T-cell (primary cell): ENCODE data around the gene FBXL16. TPM values are rescaled to one million over a fixed set of nuclear protein-coding genes. Genes with fewer than 3 reads are reported as not detected.
A peak's percentile ranks its signal among the peaks of the same experiment; 100 is the strongest.

ENCODE experiments used
- ATAC-seq, 4 experiments: fragments of 200-7000 bp in 3 of 4; fragments of 150-1000 bp in 1 of 4; cut with Tn5 transposase; replicated peaks in 1 of 4; 1 replicate in 3 of 4; 2 replicates in 1 of 4; pipeline ENCODE4 v1.10.0; 2021; ENCODE audit warnings: moderate library complexity in 3 of 4, mild to moderate bottlenecking in 2 of 4, moderate number of reproducible peaks in 1 of 4
- CTCF ChIA-PET, 2 donors: fragments of 300-600 bp; sonication (Branson Sonifier 250); formaldehyde crosslinking; loops; one replicate each; lab custom pipeline; 2022; ENCODE audit warnings: antibody characterized with exemption in 2 of 2; lab: Charles Lee
- POLR2A ChIA-PET, 2 donors: fragments of 300-600 bp; sonication (Branson Sonifier 250); formaldehyde crosslinking; loops; one replicate each; lab custom pipeline; 2022; ENCODE audit warnings: antibody characterized with exemption in 2 of 2; lab: Charles Lee
- DNase-seq, 35 experiments: peaks; one replicate each; pipeline versions ENCODE4 v3.0.0 to v3.0.0-alpha.2; 2013 to 2023
- H3K27ac ChIP-seq: one replicate; pipeline ENCODE4 v1.5.1; 2013; ENCODE audit warnings: low read length
- H3K27me3 ChIP-seq, 2 experiments: replicated peaks in 1 of 2; 1 replicate in 1 of 2; 2 replicates in 1 of 2; pipeline versions ENCODE4 v1.6.1 to v1.7.0; 2013; ENCODE audit warnings: low read length in 1 of 2, mixed read lengths in 1 of 2; ENCODE audit not compliant: control insufficient read depth in 2 of 2, insufficient read depth in 2 of 2; ENCODE audit errors: extremely low read depth in 1 of 2
- H3K36me3 ChIP-seq, 2 donors: 1 replicate in 1 of 2; 2 replicates in 1 of 2; pipeline versions ENCODE4 v1.6.1 to v1.7.0; 2013; ENCODE audit warnings: low read length in 1 of 2; ENCODE audit not compliant: control insufficient read depth in 2 of 2, insufficient read depth in 1 of 2; ENCODE audit errors: extremely low read depth in 1 of 2
- H3K4me1 ChIP-seq, 2 experiments: 1 replicate in 1 of 2; 2 replicates in 1 of 2; pipeline versions ENCODE4 v1.6.1 to v1.7.0; 2013; ENCODE audit warnings: low read length in 2 of 2, mixed read lengths in 1 of 2; ENCODE audit not compliant: insufficient read depth in 2 of 2, control insufficient read depth in 1 of 2; ENCODE audit errors: extremely low read depth in 1 of 2
- H3K4me3 ChIP-seq, 2 donors: 1 replicate in 1 of 2; 2 replicates in 1 of 2; pipeline versions ENCODE4 v1.5.1 to v1.7.0; 2013; ENCODE audit warnings: mild to moderate bottlenecking in 2 of 2, low read length in 1 of 2, moderate library complexity in 1 of 2; ENCODE audit not compliant: control insufficient read depth in 1 of 2; ENCODE audit errors: extremely low read depth in 1 of 2
- H3K9me3 ChIP-seq: 2 replicates; pipeline ENCODE4 v1.7.0; 2013
- H3K27ac Mint-ChIP-seq, 2 donors: one replicate each; pipeline ENCODE4 v1.8.0; 2020 to 2021; ENCODE audit warnings: mild to moderate bottlenecking in 2 of 2, mixed read lengths in 2 of 2
- H3K27me3 Mint-ChIP-seq, 2 donors: one replicate each; pipeline ENCODE4 v1.8.0; 2021 to 2022; ENCODE audit warnings: mixed read lengths in 2 of 2
- H3K36me3 Mint-ChIP-seq: one replicate; pipeline ENCODE4 v1.8.0; 2021; ENCODE audit warnings: mixed read lengths
- H3K4me1 Mint-ChIP-seq, 3 donors: one replicate each; pipeline ENCODE4 v1.8.0; 2020 to 2022; ENCODE audit warnings: mixed read lengths in 3 of 3, mild to moderate bottlenecking in 1 of 3
- H3K4me3 Mint-ChIP-seq, 3 donors: one replicate each; pipeline ENCODE4 v1.8.0; 2020 to 2022; ENCODE audit warnings: mild to moderate bottlenecking in 3 of 3, mixed read lengths in 3 of 3, moderate library complexity in 3 of 3
- H3K9me3 Mint-ChIP-seq, 3 donors: one replicate each; pipeline ENCODE4 v1.8.0; 2020 to 2022; ENCODE audit warnings: mixed read lengths in 3 of 3
- WGBS: methylation state at CpG from one replicate; pipeline ENCODE4 v1.1.5; 2013; ENCODE audit warnings: missing lambda C conversion rate; ENCODE audit not compliant: insufficient coverage; 5-methylcytosine and 5-hydroxymethylcytosine counted together
- total RNA-seq, 35 experiments: library from RNA in 6 of 35; stranded (reverse) in 6 of 35; fragments of 120-200 nt in 1 of 35; gene quantifications; one replicate each; pipeline versions ENCODE4 v1.2.1 to v1.2.4 and lab custom pipeline; 2013 to 2026

Gene FBXL16
- total RNA-seq, 5 donors from 2014 or later (not counting 1 experiment from before 2014, with no cell fraction given) = 16.4 to 65.5 (median 50.2) TPM

DNA sequence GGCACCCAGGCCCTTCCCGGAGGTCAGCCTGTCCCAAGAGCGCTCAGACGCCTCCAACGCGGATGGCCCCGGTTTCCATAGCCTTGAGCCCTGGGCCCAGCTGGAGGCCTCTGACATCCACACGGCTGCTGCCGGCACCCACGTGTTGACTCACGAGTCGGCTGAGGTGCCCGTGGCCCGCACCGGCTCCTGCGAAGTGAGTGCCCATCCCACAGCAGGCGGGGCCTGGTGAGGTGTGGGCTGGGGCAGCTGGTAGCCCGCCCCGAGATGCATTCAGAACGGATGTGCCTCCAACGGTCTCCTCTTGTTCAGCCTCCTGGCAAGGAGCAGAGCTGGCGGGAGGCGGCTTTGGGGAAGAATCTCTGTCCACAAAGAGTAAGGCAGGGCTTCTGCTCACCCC, 53.8 kb downstream of the FBXL16 start:
- no peaks in the 10 kb centered on the region for H3K36me3 Mint-ChIP-seq
- ATAC-seq (no peak), DNase-seq (no peak)
- H3K27me3 ChIP-seq = no peaks in the 10 kb centered on the region
- peaks cover 0 to 7% of the 10 kb centered on the region in 2 donors for H3K36me3 ChIP-seq
- H3K27ac ChIP-seq = no peak overlapping the region
- no peak overlapping the region for H3K4me3 ChIP-seq
- peak overlapping the region in 1 of 3 donors; percentile 23 for H3K4me3 Mint-ChIP-seq
- CTCF ChIA-PET = no interaction called here
- H3K9me3 Mint-ChIP-seq = no peaks in the 10 kb centered on the region
- no peaks in the 10 kb centered on the region for H3K27me3 Mint-ChIP-seq
- WGBS = 97% methylated on average over 22 of the region's 22 CpGs
- no peaks in the 10 kb centered on the region for H3K9me3 ChIP-seq
- H3K4me1 Mint-ChIP-seq = peaks cover 0 to 14% (median 13%) of the 10 kb centered on the region in 3 donors
- no peak overlapping the region for H3K27ac Mint-ChIP-seq
- H3K4me1 ChIP-seq = peaks cover 5 to 25% of the 10 kb centered on the region in 2 experiments
- POLR2A ChIA-PET = no interaction called here

DNA sequence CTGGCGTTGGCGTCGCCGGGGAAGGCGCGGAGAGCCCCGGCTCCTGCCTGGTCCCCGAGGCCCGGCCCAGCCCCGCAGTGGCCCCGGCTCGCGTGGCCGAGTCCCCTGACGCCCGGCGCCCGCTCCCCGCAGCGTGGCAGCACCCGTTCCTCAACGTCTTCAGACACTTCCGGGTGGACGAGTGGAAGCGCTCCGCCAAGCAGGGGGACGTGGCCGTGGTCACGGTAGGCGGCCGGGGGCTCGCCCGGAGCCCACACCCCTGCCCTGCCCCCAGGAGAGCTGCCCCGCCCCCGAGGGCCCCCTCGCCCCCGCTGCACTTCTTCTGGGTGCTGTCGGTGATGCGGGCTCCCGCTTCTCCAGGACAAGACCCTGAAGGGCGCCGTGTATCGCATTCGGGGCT, 56.0 kb downstream of the FBXL16 start:
- ChIA-PET POLR2A (no interaction called here), CTCF (no interaction called here)
- Histone ChIP-seq H3K9me3 (no peaks in the 10 kb centered on the region), H3K4me1 (peaks cover 5 to 27% of the 10 kb centered on the region in 2 experiments), H3K27me3 (no peaks in the 10 kb centered on the region), H3K27ac (no peak overlapping the region), H3K4me3 (peak overlapping the region in 1 of 2 donors; percentile 74), H3K36me3 (peaks cover 0 to 7% of the 10 kb centered on the region in 2 donors)
- Mint-ChIP-seq H3K27ac (no peak overlapping the region), H3K4me1 (peaks cover 0 to 16% (median 15%) of the 10 kb centered on the region in 3 donors), H3K27me3 (no peaks in the 10 kb centered on the region), H3K36me3 (no peaks in the 10 kb centered on the region), H3K4me3 (peak overlapping the region; percentile 54 to 65 (median 65)), H3K9me3 (no peaks in the 10 kb centered on the region)
- ATAC-seq = peak; percentile 2 to 11 (median 8)
- no peak for DNase-seq
- 5% methylated on average over 37 of the region's 44 CpGs for WGBS

DNA sequence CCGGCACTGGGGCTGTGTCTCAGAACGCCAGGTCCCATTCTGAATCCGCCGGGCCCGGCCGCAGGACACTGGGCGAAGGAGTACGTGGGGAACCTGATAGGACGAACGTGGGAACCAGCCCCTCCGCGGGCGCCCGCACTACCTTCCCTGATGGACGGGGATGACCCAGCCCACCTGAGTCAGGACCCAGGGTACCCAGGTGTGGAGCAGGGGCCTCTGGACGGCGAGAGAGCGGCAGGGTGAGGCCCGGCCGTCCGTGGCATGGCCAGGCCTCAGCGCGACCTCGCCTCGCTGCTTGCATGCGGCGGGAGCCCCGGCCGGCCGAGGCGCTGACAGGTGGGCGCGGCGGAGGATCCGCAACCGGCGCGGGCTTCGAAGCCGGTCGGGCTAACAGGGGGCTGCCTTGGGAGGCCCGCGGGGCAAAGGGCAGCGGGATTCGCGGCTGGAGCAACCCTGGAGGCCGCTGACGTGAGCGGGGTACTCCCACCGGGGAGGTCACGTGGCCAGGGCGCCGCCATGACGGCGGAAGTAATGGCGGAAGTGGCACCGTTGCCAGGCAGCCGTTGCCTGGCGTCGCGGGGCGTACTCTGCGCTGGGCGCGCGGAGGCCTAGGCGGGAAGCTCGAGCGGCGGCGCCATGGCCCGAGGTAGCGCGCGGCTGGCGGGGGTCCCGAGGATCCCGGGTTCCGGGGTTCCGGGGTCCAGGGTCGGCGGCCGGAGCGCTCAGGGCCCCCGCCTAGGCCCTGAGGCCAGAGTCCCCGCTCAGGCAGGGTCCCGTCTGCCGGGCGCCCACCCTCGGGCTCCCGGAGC, 56.6 kb downstream of the FBXL16 start, which contains the start of gene WDR90:
TSS of gene WDR90 (plus strand) at position 585 of the 809 bp plus-strand sequence. CDS start at position 637, 52 bp downstream.
- H3K9me3 Mint-ChIP-seq = no peaks in the 10 kb centered on the region
- H3K4me3 Mint-ChIP-seq = peak within 1 kb of the TSS; percentile 68 to 75 (median 68)

DNA sequence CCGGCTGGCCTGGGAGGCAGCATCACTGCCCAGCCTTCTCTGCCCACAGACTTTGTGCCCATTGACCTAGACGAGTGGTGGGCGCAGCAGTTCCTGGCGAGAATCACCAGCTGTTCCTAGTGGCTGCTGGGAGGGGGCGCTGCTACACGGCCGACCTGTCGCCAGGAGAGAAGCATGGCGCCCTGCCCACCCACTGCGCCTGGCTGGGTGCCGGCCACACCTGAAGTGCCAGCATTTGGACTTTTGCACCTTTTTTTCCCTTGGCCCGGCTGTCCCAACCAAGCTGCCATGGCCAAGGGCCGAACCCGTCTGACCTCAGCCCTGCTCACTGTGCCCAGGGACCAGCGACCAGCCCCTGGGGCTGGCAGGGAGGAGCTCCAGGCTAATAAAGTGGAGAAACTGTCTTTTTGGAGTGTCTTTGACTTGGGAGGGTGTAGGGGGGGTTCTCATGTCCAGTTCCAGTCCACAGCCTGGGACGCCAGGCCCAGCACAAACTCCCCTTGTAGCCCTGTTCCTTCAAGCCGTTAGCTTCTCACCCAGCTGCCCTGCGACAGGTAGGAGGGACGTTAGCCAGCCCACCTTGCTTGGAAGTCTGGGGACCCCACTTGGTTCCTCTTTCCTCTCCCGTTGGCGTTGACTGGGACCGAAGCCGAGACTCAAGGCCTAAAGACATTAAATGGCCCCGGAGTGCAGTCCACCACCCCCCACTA, 57.4 kb downstream of the FBXL16 start:
- peak in 6 of 35 experiments; percentile 25 to 55 (median 34) for DNase-seq
- ChIA-PET POLR2A (no interaction called here), CTCF (interaction anchor here in 1 of 2 donors (0.6 kb wide), 1 partner anchor 465 kb away, joined by 6 read pairs; no protein-coding TSS in a partner anchor)
- Histone ChIP-seq H3K4me3 (peak overlapping the region; percentile 68 to 74), H3K9me3 (no peaks in the 10 kb centered on the region), H3K4me1 (peaks cover 5 to 27% of the 10 kb centered on the region in 2 experiments), H3K27ac (peak overlapping the region; percentile 88), H3K36me3 (peaks cover 0 to 7% of the 10 kb centered on the region in 2 donors), H3K27me3 (no peaks in the 10 kb centered on the region)
- H3K9me3 Mint-ChIP-seq = no peaks in the 10 kb centered on the region
- peak overlapping the region; percentile 59 to 61 for H3K27ac Mint-ChIP-seq
- H3K27me3 Mint-ChIP-seq = no peaks in the 10 kb centered on the region
- H3K4me1 Mint-ChIP-seq = peaks cover 9 to 26% (median 19%) of the 10 kb centered on the region in 3 donors
- 43% methylated on average over 21 of the region's 24 CpGs for WGBS
- peak overlapping the region; percentile 68 to 75 (median 68) for H3K4me3 Mint-ChIP-seq
- ATAC-seq = no peak
- no peaks in the 10 kb centered on the region for H3K36me3 Mint-ChIP-seq

More for the DNA sequence above, 56.6 kb downstream of the FBXL16 start, which contains the start of gene WDR90:
- Mint-ChIP-seq H3K4me1 (peaks cover 6 to 22% (median 16%) of the 10 kb centered on the region in 3 donors), H3K27me3 (no peaks in the 10 kb centered on the region), H3K36me3 (no peaks in the 10 kb centered on the region), H3K27ac (peak within 1 kb of the TSS; percentile 59 to 61)
- ChIA-PET CTCF (interaction anchor here in 1 of 2 donors (0.6 kb wide), 1 partner anchor 466 kb away, joined by 6 read pairs; no protein-coding TSS in a partner anchor), POLR2A (no interaction called here)
- Histone ChIP-seq H3K36me3 (peaks cover 0 to 7% of the 10 kb centered on the region in 2 donors), H3K4me1 (peaks cover 5 to 27% of the 10 kb centered on the region in 2 experiments), H3K4me3 (peak within 1 kb of the TSS; percentile 68 to 74), H3K27ac (peak within 1 kb of the TSS; percentile 88), H3K27me3 (no peaks in the 10 kb centered on the region), H3K9me3 (no peaks in the 10 kb centered on the region)
- peak; percentile 90 to 98 (median 92) for ATAC-seq
- DNase-seq = peak; percentile 79 to 95 (median 90)
- WGBS = under 1% methylated on average over 91 of the region's 91 CpGs

DNA sequence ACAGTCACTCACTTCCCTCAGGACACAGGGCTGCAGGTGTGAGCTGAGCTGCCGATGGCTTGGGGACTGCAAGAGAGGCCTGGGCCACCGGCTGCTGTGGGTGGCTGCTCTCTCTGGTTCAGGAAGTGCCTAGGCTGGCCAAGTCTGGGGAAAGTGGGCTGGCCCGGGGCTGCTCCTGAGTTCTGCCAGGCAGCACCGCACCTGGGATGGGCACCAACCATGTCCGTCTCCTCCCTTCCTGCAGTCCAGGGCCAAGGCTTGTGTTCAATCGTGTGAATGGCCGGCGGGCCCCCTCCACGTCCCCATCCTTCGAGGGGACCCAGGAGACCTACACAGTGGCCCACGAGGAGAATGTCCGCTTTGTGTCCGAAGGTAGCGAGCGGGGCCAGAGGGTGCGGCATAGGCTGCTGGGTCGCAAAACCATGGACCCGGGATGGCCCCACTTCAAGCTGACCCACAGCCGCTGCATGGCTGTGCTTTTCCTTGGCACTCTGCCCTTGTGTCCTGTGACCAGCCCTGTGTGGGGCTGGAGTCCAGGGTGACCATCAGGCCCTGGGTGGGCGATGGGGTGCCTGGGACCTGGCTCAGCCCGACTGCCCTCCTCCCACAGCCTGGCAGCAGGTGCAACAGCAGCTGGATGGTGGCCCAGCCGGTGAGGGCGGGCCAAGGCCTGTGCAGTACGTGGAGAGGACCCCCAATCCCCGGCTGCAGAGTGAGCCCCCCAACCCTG, 58.3 kb downstream of the FBXL16 start:
- CTCF ChIA-PET = no interaction called here

More for the DNA sequence above, 58.3 kb downstream of the FBXL16 start:
- H3K4me3 Mint-ChIP-seq = peak overlapping the region in 1 of 3 donors; percentile 28
- peaks cover 5 to 36% of the 10 kb centered on the region in 2 experiments for H3K4me1 ChIP-seq
- POLR2A ChIA-PET = no interaction called here
- H3K4me3 ChIP-seq = no peak overlapping the region
- no peaks in the 10 kb centered on the region for H3K36me3 Mint-ChIP-seq
- H3K9me3 ChIP-seq = no peaks in the 10 kb centered on the region
- no peak for ATAC-seq
- H3K36me3 ChIP-seq = peaks cover 0 to 7% of the 10 kb centered on the region in 2 donors
- 93% methylated on average over 20 of the region's 25 CpGs for WGBS
- H3K27ac Mint-ChIP-seq = no peak overlapping the region
- DNase-seq = no peak
- H3K27me3 Mint-ChIP-seq = no peaks in the 10 kb centered on the region
- H3K27me3 ChIP-seq = no peaks in the 10 kb centered on the region
- no peaks in the 10 kb centered on the region for H3K9me3 Mint-ChIP-seq
- H3K27ac ChIP-seq = no peak overlapping the region
- H3K4me1 Mint-ChIP-seq = peaks cover 9 to 33% (median 24%) of the 10 kb centered on the region in 3 donors
